DOHH2 (cell line): ENCODE measurements around the gene TECRL.

Source experiments
- EZH2phosphoT487 ChIP-seq: fragments of 200-600 bp; sonication (generic); IDR thresholded peaks from 2 replicates; pipeline ENCODE4 v1.6.1; 2017; ENCODE audit warnings: borderline replicate concordance, mild to moderate bottlenecking, antibody characterized with exemption, low read length, moderate library complexity, mixed read lengths
- TF ChIP-seq, protein P1 (sequence below): fragments of 200-600 bp; sonication (generic); IDR thresholded peaks from one replicate; pipeline ENCODE4 v1.5.1; 2014; ENCODE audit warnings: antibody characterized with exemption, mild to moderate bottlenecking, low read depth, low read length; ENCODE audit not compliant: poor library complexity, severe bottlenecking

DNA sequence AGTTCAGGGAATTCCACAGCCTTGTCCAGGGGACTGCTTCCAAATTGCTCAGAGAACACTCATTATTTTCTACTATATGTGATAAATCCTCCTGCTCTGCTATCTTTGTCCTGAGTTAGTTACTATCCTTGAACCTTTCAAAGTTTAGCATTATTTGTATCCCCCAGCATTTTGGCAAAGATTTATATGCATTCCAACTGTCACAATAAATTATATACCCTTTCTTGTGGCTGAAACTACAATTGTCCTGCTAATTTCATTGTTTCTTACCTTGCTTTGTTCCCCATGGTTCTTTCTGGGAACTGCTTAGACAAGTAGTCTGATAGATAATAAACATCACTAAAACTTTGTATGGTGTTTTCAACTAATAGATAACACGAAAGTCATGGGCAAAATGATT, 40.5 kb downstream of the TECRL start:
- TF ChIP-seq, protein P1, sequence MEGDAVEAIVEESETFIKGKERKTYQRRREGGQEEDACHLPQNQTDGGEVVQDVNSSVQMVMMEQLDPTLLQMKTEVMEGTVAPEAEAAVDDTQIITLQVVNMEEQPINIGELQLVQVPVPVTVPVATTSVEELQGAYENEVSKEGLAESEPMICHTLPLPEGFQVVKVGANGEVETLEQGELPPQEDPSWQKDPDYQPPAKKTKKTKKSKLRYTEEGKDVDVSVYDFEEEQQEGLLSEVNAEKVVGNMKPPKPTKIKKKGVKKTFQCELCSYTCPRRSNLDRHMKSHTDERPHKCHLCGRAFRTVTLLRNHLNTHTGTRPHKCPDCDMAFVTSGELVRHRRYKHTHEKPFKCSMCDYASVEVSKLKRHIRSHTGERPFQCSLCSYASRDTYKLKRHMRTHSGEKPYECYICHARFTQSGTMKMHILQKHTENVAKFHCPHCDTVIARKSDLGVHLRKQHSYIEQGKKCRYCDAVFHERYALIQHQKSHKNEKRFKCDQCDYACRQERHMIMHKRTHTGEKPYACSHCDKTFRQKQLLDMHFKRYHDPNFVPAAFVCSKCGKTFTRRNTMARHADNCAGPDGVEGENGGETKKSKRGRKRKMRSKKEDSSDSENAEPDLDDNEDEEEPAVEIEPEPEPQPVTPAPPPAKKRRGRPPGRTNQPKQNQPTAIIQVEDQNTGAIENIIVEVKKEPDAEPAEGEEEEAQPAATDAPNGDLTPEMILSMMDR: no peak
- no peak for TF ChIP-seq EZH2phosphoT487
